SKM-1 (cell line): Measurements from ENCODE around the gene MTPN.

Source experiments
- DNase-seq: peaks from one replicate; lab custom pipeline; 2025; ENCODE audit not compliant: unreplicated experiment; lab: John Stamatoyannopoulos, UW

MTPN gene

GRCh38 chr7:135958173-135958572, 19.0 kb downstream of the MTPN start:
- no peak for DNase-seq

GRCh38 chr7:135957627-135958026, 19.5 kb downstream of the MTPN start:
- no peak for DNase-seq

- DNase-seq = no peak
These were observed 20.8 kb downstream of the MTPN start for GRCh38 chr7:135956393-135956792.

- DNase-seq = no peak
These were observed 26.2 kb downstream of the MTPN start for GRCh38 chr7:135950972-135951371.

- DNase-seq = no peak
These were observed 26.7 kb downstream of the MTPN start for GRCh38 chr7:135950429-135950828.

GRCh38 chr7:135946289-135947055, 30.7 kb downstream of the MTPN start:
- no peak for DNase-seq

- no peak for DNase-seq
These were observed 32.4 kb downstream of the MTPN start for GRCh38 chr7:135944753-135945152.

GRCh38 chr7:135943134-135943879, 33.9 kb downstream of the MTPN start:
- DNase-seq = no peak

GRCh38 chr7:135942614-135943013, 34.5 kb downstream of the MTPN start:
- DNase-seq = no peak

- no peak for DNase-seq
These were observed 36.8 kb downstream of the MTPN start for GRCh38 chr7:135940077-135941075.

GRCh38 chr7:135939261-135939812, 37.8 kb downstream of the MTPN start:
- no peak for DNase-seq

- DNase-seq = no peak
These were observed 38.6 kb downstream of the MTPN start for GRCh38 chr7:135938563-135938962.

GRCh38 chr7:135938086-135938485, 39.1 kb downstream of the MTPN start:
- no peak for DNase-seq

GRCh38 chr7:135936497-135937217, 40.5 kb downstream of the MTPN start:
- no peak for DNase-seq

GRCh38 chr7:135934651-135935050, 42.5 kb downstream of the MTPN start:
- no peak for DNase-seq

- no peak for DNase-seq
These were observed 43.5 kb downstream of the MTPN start for GRCh38 chr7:135933509-135934188.

- no peak for DNase-seq
These were observed 45.0 kb downstream of the MTPN start for GRCh38 chr7:135932131-135932530.

- DNase-seq = no peak
These were observed 46.3 kb downstream of the MTPN start for GRCh38 chr7:135930565-135931461.

- DNase-seq = no peak
These were observed 47.4 kb downstream of the MTPN start for GRCh38 chr7:135929722-135930141.
